ENCODE data around the gene FSTL5. TPM values are rescaled to one million over a fixed set of nuclear protein-coding genes. Genes with fewer than 3 reads are reported as not detected.

FSTL5 gene
- total and polyA plus RNA-seq, 4 donors = 0.01 to 0.08 TPM; not detected in 2

DNA sequence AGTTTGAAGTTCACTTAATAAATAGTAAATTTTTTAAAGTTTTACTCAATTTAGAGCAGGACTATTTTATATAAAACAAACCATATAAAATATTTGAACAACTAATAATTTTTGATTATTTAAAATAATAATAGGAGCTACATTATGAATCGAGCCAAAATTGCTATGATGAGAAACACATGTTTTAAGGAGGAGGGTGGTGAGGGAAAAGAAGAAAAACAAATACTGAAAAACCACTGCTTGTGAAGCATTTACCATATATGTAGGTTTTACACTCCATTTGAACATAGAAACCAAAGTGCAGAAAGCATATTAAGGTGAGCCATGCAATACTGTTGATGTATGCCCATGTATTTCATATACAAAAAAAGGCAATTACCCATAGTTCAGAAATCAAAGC, 448.9 kb downstream of the FSTL5 start:
- H3K4me3 ChIP-seq (ENCODE audit: low read depth in 1 of 3, low read length in 3 of 3) = no peak overlapping the region
- no peak overlapping the region for H3K27ac ChIP-seq (ENCODE audit: low read depth in 1 of 2, low read length in 2 of 2)
- H3K9ac ChIP-seq (ENCODE audit: low read depth in 1 of 2, low read length in 2 of 2) = no peak overlapping the region
- peaks cover 0 to 6% (median 0%) of the 10 kb centered on the region in 4 donors for H3K4me1 ChIP-seq (ENCODE audit: control insufficient read depth in 4 of 4, insufficient read depth in 4 of 4, low read length in 3 of 4)
- H3K9me3 ChIP-seq (ENCODE audit: control insufficient read depth in 4 of 4, low read length in 3 of 4) = no peaks in the 10 kb centered on the region
- 70% methylated on average over 1 of the region's 1 CpG for WGBS
- H3K36me3 ChIP-seq (ENCODE audit: control insufficient read depth in 4 of 4, insufficient read depth in 3 of 4, low read depth in 1 of 4, low read length in 3 of 4) = no peaks in the 10 kb centered on the region
- no peak for TF ChIP-seq YY1 (IDR thresholded peaks at IDR 0.05)
- no peak for TF ChIP-seq SP1 (IDR thresholded peaks at IDR 0.05)
- TF ChIP-seq, protein P1, sequence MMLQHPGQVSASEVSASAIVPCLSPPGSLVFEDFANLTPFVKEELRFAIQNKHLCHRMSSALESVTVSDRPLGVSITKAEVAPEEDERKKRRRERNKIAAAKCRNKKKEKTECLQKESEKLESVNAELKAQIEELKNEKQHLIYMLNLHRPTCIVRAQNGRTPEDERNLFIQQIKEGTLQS (IDR thresholded peaks at IDR 0.05) = no peak
- TF ChIP-seq NR2F2 (IDR thresholded peaks at IDR 0.05) = no peak
- TF ChIP-seq HNF4G (IDR thresholded peaks at IDR 0.05) = no peak
- TF ChIP-seq JUND (IDR thresholded peaks at IDR 0.05) = no peak
- TF ChIP-seq FOXA1 (IDR thresholded peaks at IDR 0.05) = no peak
- TF ChIP-seq ZBTB33 (IDR thresholded peaks at IDR 0.05) = no peak
- TF ChIP-seq, protein P2, sequence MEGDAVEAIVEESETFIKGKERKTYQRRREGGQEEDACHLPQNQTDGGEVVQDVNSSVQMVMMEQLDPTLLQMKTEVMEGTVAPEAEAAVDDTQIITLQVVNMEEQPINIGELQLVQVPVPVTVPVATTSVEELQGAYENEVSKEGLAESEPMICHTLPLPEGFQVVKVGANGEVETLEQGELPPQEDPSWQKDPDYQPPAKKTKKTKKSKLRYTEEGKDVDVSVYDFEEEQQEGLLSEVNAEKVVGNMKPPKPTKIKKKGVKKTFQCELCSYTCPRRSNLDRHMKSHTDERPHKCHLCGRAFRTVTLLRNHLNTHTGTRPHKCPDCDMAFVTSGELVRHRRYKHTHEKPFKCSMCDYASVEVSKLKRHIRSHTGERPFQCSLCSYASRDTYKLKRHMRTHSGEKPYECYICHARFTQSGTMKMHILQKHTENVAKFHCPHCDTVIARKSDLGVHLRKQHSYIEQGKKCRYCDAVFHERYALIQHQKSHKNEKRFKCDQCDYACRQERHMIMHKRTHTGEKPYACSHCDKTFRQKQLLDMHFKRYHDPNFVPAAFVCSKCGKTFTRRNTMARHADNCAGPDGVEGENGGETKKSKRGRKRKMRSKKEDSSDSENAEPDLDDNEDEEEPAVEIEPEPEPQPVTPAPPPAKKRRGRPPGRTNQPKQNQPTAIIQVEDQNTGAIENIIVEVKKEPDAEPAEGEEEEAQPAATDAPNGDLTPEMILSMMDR (IDR thresholded peaks at IDR 0.05; ENCODE audit: low read depth, low read length, missing input control) = no peak
- TF ChIP-seq FOXA2 (IDR thresholded peaks at IDR 0.05) = no peak
- TF ChIP-seq RXRA (IDR thresholded peaks at IDR 0.05) = no peak
- H3K27me3 ChIP-seq (ENCODE audit: control insufficient read depth in 4 of 4, insufficient read depth in 4 of 4, low read length in 3 of 4) = no peaks in the 10 kb centered on the region
- no peak for DNase-seq (ENCODE audit: low spot score)

DNA sequence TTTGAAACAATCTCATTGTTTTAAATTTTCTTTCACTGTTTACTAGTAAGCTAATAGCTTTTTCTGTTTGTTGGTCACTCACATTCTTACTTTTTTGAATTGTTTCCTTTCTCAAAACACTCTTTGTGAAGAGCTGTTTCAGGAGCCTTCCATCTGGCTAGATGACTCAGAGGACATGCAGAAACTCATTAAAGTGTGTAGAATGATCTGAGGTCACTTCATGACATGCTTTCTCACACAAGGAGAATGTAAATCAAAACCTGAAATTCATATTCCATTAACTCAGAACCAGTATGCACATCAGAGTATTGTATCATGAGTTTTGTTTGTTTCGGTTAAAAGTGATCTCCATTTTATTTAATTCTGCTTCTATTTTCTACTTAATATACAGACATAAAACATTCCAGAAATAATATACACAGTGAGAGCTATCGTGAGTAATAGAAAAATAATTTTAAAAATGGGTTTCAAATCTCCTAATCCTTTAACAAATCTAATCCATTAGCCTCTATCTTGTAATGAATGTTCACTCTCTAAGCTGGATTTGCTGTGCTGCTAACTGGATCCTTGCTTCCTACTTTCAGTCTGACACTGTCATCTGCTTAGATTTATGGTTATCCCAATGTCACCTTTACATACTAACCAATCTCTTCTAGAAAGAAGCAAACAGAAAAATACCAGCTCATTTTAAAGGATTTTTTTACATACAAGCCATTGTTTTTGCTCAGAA, 449.6 kb downstream of the FSTL5 start:
- H3K27me3 ChIP-seq (ENCODE audit: control insufficient read depth in 4 of 4, insufficient read depth in 4 of 4, low read length in 3 of 4) = no peaks in the 10 kb centered on the region
- H3K27ac ChIP-seq (ENCODE audit: low read depth in 1 of 2, low read length in 2 of 2) = no peak overlapping the region
- H3K36me3 ChIP-seq (ENCODE audit: control insufficient read depth in 4 of 4, insufficient read depth in 3 of 4, low read depth in 1 of 4, low read length in 3 of 4) = no peaks in the 10 kb centered on the region
- H3K4me1 ChIP-seq (ENCODE audit: control insufficient read depth in 4 of 4, insufficient read depth in 4 of 4, low read length in 3 of 4) = peaks cover 0 to 6% (median 0%) of the 10 kb centered on the region in 4 donors
- H3K4me3 ChIP-seq (ENCODE audit: low read depth in 1 of 3, low read length in 3 of 3) = no peak overlapping the region
- no peaks in the 10 kb centered on the region for H3K9me3 ChIP-seq (ENCODE audit: control insufficient read depth in 4 of 4, low read length in 3 of 4)
- WGBS = 85% methylated on average over 2 of the region's 2 CpGs
- no peak for DNase-seq (ENCODE audit: low spot score)
- TF ChIP-seq, protein P3, sequence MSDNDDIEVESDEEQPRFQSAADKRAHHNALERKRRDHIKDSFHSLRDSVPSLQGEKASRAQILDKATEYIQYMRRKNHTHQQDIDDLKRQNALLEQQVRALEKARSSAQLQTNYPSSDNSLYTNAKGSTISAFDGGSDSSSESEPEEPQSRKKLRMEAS (IDR thresholded peaks at IDR 0.05) = no peak
- no peak for TF ChIP-seq FOXA2 (IDR thresholded peaks at IDR 0.05)
- no peak for TF ChIP-seq ZBTB33 (IDR thresholded peaks at IDR 0.05)
- TF ChIP-seq RXRA (IDR thresholded peaks at IDR 0.05) = no peak
- TF ChIP-seq JUND (IDR thresholded peaks at IDR 0.05) = no peak
- no peak for TF ChIP-seq YY1 (IDR thresholded peaks at IDR 0.05)
- no peak for TF ChIP-seq HNF4G (IDR thresholded peaks at IDR 0.05)
- TF ChIP-seq, protein P1 (IDR thresholded peaks at IDR 0.05) = no peak
- no peak for TF ChIP-seq HNF4A (conservative IDR thresholded peaks at IDR 0.05)
- no peak overlapping the region for H3K9ac ChIP-seq (ENCODE audit: low read depth in 1 of 2, low read length in 2 of 2)
